PC-9 (cell line): ENCODE data around the gene ACADS. TPM values are rescaled to one million over a fixed set of nuclear protein-coding genes. Genes with fewer than 3 reads are reported as not detected.

Experiments used
- BruUV-seq: library from RNA; stranded (reverse); fragments of 400-500 nt; replicated peaks from 2 replicates; lab custom pipeline; 2021; lab: Mats Ljungman, UMichigan
- CTCF ChIA-PET: fragments of 300-600 bp; sonication (Branson Sonifier 250); formaldehyde crosslinking; loops from one replicate; lab custom pipeline; 2022; ENCODE audit warnings: antibody characterized with exemption; lab: Charles Lee
- POLR2A ChIA-PET: fragments of 300-600 bp; sonication (Branson Sonifier 250); formaldehyde crosslinking; loops from one replicate; lab custom pipeline; 2022; ENCODE audit warnings: antibody characterized with exemption; ENCODE audit not compliant: unreplicated experiment; lab: Charles Lee
- DNase-seq, 2 experiments: peaks; one replicate each; pipeline versions ENCODE4 v3.0.0 to v3.0.0-alpha.2; 2015 to 2022; ENCODE audit warnings: mixed read lengths in 1 of 2
- H2AFZ ChIP-seq: fragments of 200-600 bp; sonication (generic); 2 replicates; pipeline ENCODE4 v1.8.1; 2017; ENCODE audit warnings: antibody characterized with exemption
- H3F3A ChIP-seq: fragments of 200-600 bp; sonication (generic); 2 replicates; pipeline ENCODE4 v1.8.1; 2017; ENCODE audit warnings: antibody characterized with exemption, mild to moderate bottlenecking, low read depth; ENCODE audit not compliant: insufficient read depth
- H3K27ac ChIP-seq: fragments of 200-600 bp; sonication (generic); 2 replicates; pipeline ENCODE4 v1.6.1; 2016; ENCODE audit warnings: mixed run types
- H3K27me3 ChIP-seq: fragments of 200-600 bp; sonication (generic); 2 replicates; pipeline ENCODE4 v1.6.1; 2016; ENCODE audit warnings: low read depth, mixed run types; ENCODE audit not compliant: insufficient read depth
- H3K36me3 ChIP-seq: fragments of 200-600 bp; sonication (generic); 2 replicates; pipeline ENCODE4 v1.6.1; 2016; ENCODE audit warnings: low read depth, mixed run types
- H3K4me1 ChIP-seq: fragments of 200-600 bp; sonication (generic); replicated peaks from 2 replicates; pipeline ENCODE4 v1.6.1; 2016; ENCODE audit warnings: mixed run types; ENCODE audit not compliant: insufficient read depth
- H3K4me2 ChIP-seq: fragments of 200-600 bp; sonication (generic); 2 replicates; pipeline ENCODE4 v1.6.1; 2017; ENCODE audit warnings: mixed run types
- H3K4me3 ChIP-seq: fragments of 200-600 bp; sonication (generic); 2 replicates; pipeline ENCODE4 v1.6.1; 2016; ENCODE audit warnings: mixed run types
- H3K79me2 ChIP-seq: fragments of 200-600 bp; sonication (generic); 2 replicates; pipeline ENCODE4 v1.6.1; 2017; ENCODE audit warnings: low read depth, mixed run types
- H3K9me2 ChIP-seq: fragments of 200-600 bp; sonication (generic); 2 replicates; pipeline ENCODE4 v1.8.1; 2017; ENCODE audit warnings: mild to moderate bottlenecking; ENCODE audit not compliant: insufficient read depth
- H3K9me3 ChIP-seq: fragments of 200-600 bp; sonication (generic); 2 replicates; pipeline ENCODE4 v1.8.1; 2016; ENCODE audit warnings: low read depth; ENCODE audit not compliant: insufficient read depth
- H4K20me1 ChIP-seq: fragments of 200-600 bp; sonication (generic); 2 replicates; pipeline ENCODE4 v1.8.1; 2017; ENCODE audit not compliant: insufficient read depth
- CTCF ChIP-seq: fragments of 200-600 bp; sonication (generic); conservative IDR thresholded peaks from 2 replicates; pipeline ENCODE4 v1.6.1; 2017; ENCODE audit warnings: mixed run types, antibody characterized with exemption, mild to moderate bottlenecking, moderate library complexity
- EZH2 ChIP-seq: fragments of 200-600 bp; sonication (generic); IDR thresholded peaks from 2 replicates; pipeline ENCODE4 v1.8.0; 2017; ENCODE audit warnings: antibody characterized with exemption, low read depth
- intact Hi-C: fragments of 100-400 bp; cut with micrococcal nuclease; formaldehyde crosslinking; loops from one replicate; pipeline ENCODE4 v1.10.0; 2022; ENCODE audit not compliant: unreplicated experiment
- total RNA-seq: library from RNA; stranded (reverse); gene quantifications from 2 replicates; pipeline ENCODE4 v1.2.3, GENCODE V29; 2021

Gene ACADS
- total RNA-seq, 1 experiment from 2014 or later, result 8.2 TPM

GRCh38 chr12:120748242-120748641, 22.6 kb downstream of the ACADS start:
- H4K20me1 ChIP-seq, result no peaks in the 10 kb centered on the region
- CTCF ChIA-PET, result interaction anchor here (0.5 kb wide), 1 partner anchor 547 kb away, joined by 3 read pairs; the partner anchor contains the start of gene RPLP0
- no peak for DNase-seq
- BruUV-seq, result no TSS peak
- H3K36me3 ChIP-seq, result no peaks in the 10 kb centered on the region
- H3K4me2 ChIP-seq, result no peak overlapping the region
- H3K4me1 ChIP-seq, result no peaks in the 10 kb centered on the region
- H3K27me3 ChIP-seq, result no peaks in the 10 kb centered on the region
- H3K9me2 ChIP-seq, result no peaks in the 10 kb centered on the region
- POLR2A ChIA-PET, result no interaction called here
- TF ChIP-seq EZH2 (no peak), CTCF (no peak)
- H3K9me3 ChIP-seq, result no peaks in the 10 kb centered on the region
- H3F3A ChIP-seq, result no peaks in the 10 kb centered on the region
- no peak overlapping the region for H3K4me3 ChIP-seq
- intact Hi-C loops, result no loop called here
- no peak overlapping the region for H2AFZ ChIP-seq
- H3K79me2 ChIP-seq, result no peaks in the 10 kb centered on the region
- no peak overlapping the region for H3K27ac ChIP-seq

GRCh38 chr12:120749256-120749655, 23.6 kb downstream of the ACADS start:
- H3K9me3 ChIP-seq, result no peaks in the 10 kb centered on the region
- no peaks in the 10 kb centered on the region for H3K4me1 ChIP-seq
- no peak for DNase-seq
- H3K36me3 ChIP-seq, result no peaks in the 10 kb centered on the region
- TF ChIP-seq CTCF, result no peak
- no peak for TF ChIP-seq EZH2
- no peaks in the 10 kb centered on the region for H4K20me1 ChIP-seq
- CTCF ChIA-PET, result no interaction called here
- H3K27ac ChIP-seq, result no peak overlapping the region
- H3F3A ChIP-seq, result no peaks in the 10 kb centered on the region
- POLR2A ChIA-PET, result no interaction called here
- no peaks in the 10 kb centered on the region for H3K27me3 ChIP-seq
- no peak overlapping the region for H2AFZ ChIP-seq
- no peak overlapping the region for H3K4me3 ChIP-seq
- no peaks in the 10 kb centered on the region for H3K9me2 ChIP-seq
- H3K79me2 ChIP-seq, result no peaks in the 10 kb centered on the region
- intact Hi-C loops, result no loop called here
- BruUV-seq, result no TSS peak
- no peak overlapping the region for H3K4me2 ChIP-seq

- H3K27me3 ChIP-seq, result no peaks in the 10 kb centered on the region
- H3K9me3 ChIP-seq, result no peaks in the 10 kb centered on the region
- no peak overlapping the region for H3K4me2 ChIP-seq
- no peaks in the 10 kb centered on the region for H3K79me2 ChIP-seq
- H3K36me3 ChIP-seq, result no peaks in the 10 kb centered on the region
- no peaks in the 10 kb centered on the region for H3K9me2 ChIP-seq
- DNase-seq, result no peak
- intact Hi-C loops, result no loop called here
- H3K4me1 ChIP-seq, result no peaks in the 10 kb centered on the region
- CTCF ChIA-PET, result interaction anchor here (0.6 to 0.7 kb wide), 2 partner anchors 65 to 254 kb away, joined by 8 to 13 read pairs; no protein-coding TSS in a partner anchor
- no TSS peak for BruUV-seq
- no peaks in the 10 kb centered on the region for H3F3A ChIP-seq
- POLR2A ChIA-PET, result interaction anchor here (0.6 kb wide), 1 partner anchor 68 kb away, joined by 6 read pairs; no protein-coding TSS in a partner anchor
- no peak for TF ChIP-seq EZH2
- TF ChIP-seq CTCF, result no peak
- H3K4me3 ChIP-seq, result no peak overlapping the region
- no peak overlapping the region for H3K27ac ChIP-seq
- H4K20me1 ChIP-seq, result no peaks in the 10 kb centered on the region
- no peak overlapping the region for H2AFZ ChIP-seq
These were observed 25.2 kb downstream of the ACADS start for GRCh38 chr12:120750806-120751205.
